ELR (cell line): ENCODE data around the gene KCNQ1OT1.
"Not testable (repeated sequence)": the region's sequence is repeated elsewhere in the genome, so short reads cannot be mapped to it uniquely, and the experiment has no call there.

Experiments used
- DNase-seq: peaks from one replicate; pipeline ENCODE4 v3.0.0-alpha.2; 2015; ENCODE audit warnings: low read depth

The KCNQ1OT1 gene

DNA sequence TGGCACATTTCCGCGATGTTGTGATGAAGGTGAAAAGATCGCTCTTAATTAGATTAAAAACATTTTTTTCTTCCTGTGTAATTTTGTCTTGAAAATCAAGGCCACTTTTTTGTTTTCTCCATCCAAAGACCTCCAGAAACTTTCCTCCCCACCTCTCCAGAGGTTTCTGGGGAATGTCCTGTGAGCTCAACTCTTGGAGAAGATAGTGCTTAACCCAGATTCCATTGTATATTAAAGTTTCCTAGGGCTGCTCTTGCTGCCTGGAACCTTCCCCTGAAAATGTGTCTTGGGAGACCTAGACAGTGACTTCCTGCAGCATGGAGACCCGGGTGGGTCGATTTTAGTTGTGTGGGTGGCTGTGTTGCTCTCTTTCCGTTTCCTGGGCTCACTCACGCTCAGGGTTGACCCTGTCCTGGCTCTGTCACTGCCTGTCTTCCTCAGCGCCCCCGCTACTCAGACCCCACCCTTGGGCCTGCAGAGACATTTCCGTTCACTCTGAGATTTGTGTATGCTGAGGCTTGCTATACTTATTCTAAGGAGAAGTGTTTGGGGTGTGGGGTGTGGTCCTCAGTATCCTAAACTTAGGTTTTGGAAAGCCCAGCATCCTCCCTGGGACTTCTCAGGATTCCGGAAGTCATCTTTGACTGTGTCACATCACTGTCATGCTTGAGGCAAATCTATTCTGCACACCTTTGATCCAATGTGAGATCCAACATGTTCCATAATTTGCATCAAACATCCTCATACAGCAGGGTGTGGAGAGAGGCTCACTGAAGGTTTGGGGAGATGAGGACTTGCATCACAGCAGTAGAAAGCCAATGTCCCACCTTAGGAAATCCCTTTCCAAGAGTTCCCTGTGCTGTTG lies 47.2 kb downstream of the KCNQ1OT1 start:
- no peak for DNase-seq

- no peak for DNase-seq
Measured at GRCh38 chr11:2651826-2652271, 47.9 kb downstream of the KCNQ1OT1 start.

- DNase-seq, result no peak
Measured at GRCh38 chr11:2651054-2651617, 48.7 kb downstream of the KCNQ1OT1 start.

GRCh38 chr11:2650343-2650867 lies 49.4 kb downstream of the KCNQ1OT1 start:
- no peak for DNase-seq

GRCh38 chr11:2649848-2650247 lies 49.9 kb downstream of the KCNQ1OT1 start:
- DNase-seq, result no peak

DNA sequence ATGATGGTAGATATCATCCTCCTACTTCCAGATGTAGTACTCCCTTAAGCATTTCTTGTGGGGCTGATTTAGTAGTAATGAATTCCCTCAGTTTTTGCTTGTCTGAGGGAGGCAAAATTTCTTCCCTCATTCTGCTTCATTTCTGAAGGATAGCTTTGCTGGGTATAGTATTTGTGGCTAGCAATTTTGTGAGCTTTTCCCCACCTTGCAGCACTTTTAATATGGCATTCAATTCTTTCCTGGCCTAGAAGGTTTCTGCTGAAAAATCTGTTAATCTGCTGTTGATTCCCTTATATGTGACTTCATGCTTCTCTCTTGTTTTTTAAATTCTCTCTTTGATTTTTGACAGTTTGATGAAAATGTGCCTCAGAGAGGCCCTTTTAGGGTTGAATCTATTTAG lies 50.4 kb downstream of the KCNQ1OT1 start:
- DNase-seq, result no peak

- no peak for DNase-seq
Measured at GRCh38 chr11:2647953-2648352, 51.8 kb downstream of the KCNQ1OT1 start.

GRCh38 chr11:2647167-2647566 lies 52.6 kb downstream of the KCNQ1OT1 start:
- DNase-seq, result no peak

- DNase-seq, result no peak
Measured at GRCh38 chr11:2645779-2646118, 54.0 kb downstream of the KCNQ1OT1 start.

- DNase-seq, result no peak
Measured at GRCh38 chr11:2644844-2645778, 54.7 kb downstream of the KCNQ1OT1 start.

DNA sequence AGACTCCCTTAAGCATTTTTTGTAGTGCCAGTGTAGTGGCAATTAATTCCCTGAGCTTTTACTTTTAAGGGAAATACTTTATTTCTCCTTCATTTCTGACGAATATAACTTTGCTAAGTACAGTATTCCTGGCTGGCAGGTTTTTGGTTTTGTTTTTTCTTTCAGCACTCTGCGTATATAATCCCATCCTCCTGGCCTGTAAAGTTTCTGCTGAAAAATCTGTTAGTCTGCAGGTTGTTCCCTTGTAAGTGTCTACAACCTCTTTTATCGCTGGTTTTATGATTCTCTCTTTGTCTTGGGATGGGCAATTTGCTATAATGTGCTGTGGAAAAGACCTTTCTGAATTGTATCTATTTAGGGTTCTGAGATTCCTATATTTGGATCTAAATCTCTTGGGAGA lies 56.0 kb downstream of the KCNQ1OT1 start:
- DNase-seq, result no peak

DNA sequence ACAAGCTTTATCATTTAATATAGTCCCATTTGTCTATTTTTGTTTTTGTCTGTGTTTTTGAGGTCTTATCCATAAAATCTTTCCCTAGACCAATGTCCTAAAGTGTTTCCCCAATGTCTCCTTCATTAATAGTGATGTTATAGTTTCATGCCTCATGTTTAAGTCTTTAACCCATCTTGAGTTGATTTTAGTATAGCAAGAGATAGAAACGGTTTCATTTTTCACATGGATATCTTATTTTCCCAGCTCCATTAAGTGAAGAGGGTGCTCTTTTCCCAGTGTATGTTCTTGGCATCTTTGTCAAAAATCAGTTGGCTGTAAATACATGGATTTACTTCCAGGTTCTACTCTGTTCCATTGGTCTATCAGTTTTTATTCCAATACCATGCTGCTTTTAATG lies 58.2 kb downstream of the KCNQ1OT1 start:
- DNase-seq, result no peak

GRCh38 chr11:2639763-2640162 lies 60.0 kb downstream of the KCNQ1OT1 start:
- DNase-seq, result not testable (repeated sequence)

DNA sequence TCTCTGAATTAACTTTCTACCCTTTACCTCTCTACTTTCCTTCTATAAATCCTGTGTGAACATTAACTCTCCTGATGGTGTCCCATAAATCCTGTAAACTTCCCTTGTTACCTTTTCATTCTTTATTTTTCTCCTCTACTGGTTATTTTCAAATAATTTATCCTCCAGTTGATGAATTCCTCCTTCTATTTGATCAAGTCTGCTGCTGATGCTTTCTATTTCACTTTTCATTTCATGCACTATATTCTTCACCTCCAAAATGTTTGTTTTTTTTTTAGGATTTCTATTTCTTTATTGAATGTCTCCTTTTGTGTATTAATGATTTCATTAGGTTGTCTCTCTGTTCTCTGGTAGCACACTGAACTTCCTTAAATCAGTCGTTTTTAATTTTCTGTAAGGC lies 68.6 kb downstream of the KCNQ1OT1 start:
- DNase-seq, result no peak

GRCh38 chr11:2630679-2631078 lies 69.1 kb downstream of the KCNQ1OT1 start:
- DNase-seq, result no peak

- DNase-seq, result no peak
Measured at GRCh38 chr11:2625183-2625582, 74.6 kb downstream of the KCNQ1OT1 start.

- no peak for DNase-seq
Measured at GRCh38 chr11:2621894-2622293, 77.9 kb downstream of the KCNQ1OT1 start.

- no peak for DNase-seq
Measured at GRCh38 chr11:2612884-2613571, 86.8 kb downstream of the KCNQ1OT1 start.

- DNase-seq, result no peak
Measured at GRCh38 chr11:2609345-2609744, 90.4 kb downstream of the KCNQ1OT1 start.

- DNase-seq, result no peak
Measured at GRCh38 chr11:2599561-2600189, 100.1 kb downstream of the KCNQ1OT1 start.

DNA sequence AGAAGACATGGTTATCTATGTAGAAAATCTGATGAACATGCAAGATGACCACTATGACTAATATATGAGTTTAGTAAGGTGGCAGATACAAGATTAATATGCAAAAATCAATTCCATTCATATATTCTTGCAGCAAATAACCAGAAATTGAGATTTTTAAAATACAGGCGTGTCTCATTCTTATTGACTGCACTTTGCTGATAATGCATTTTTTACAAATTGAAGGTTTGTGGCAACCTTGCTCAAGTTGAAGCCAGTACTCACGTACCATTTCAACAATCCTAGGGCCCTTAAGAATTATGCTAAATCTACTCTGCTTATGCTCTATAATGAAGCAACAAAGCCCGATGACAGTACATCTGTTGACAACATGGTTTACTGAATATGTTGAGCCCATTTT lies 104.6 kb downstream of the KCNQ1OT1 start:
- no peak for DNase-seq
